H1 (cell line): Measurements from ENCODE around the gene IFTAP.

Source experiments
- ATF2 ChIP-seq: IDR thresholded peaks from 2 replicates; pipeline ENCODE4 v1.6.1; 2012; ENCODE audit warnings: low read length, inconsistent platforms
- CTCF ChIP-seq, 3 experiments: IDR thresholded peaks; 1 replicate in 2 of 3; 2 replicates in 1 of 3; pipeline versions ENCODE4 v1.5.1 to v1.6.1; 2011; ENCODE audit warnings: low read length in 3 of 3, mild to moderate bottlenecking in 3 of 3, inconsistent platforms in 2 of 3, low read depth in 1 of 3, moderate library complexity in 1 of 3; ENCODE audit not compliant: insufficient read depth in 1 of 3; ENCODE audit errors: control extremely low read depth in 1 of 3
- E2F6 ChIP-seq: IDR thresholded peaks from 2 replicates; pipeline ENCODE4 v1.6.1; 2012; ENCODE audit warnings: inconsistent platforms
- POLR2A ChIP-seq, 2 experiments: IDR thresholded peaks; 1 replicate in 1 of 2; 2 replicates in 1 of 2; pipeline ENCODE4 v1.6.1; 2011; ENCODE audit warnings: low read depth in 2 of 2, low read length in 2 of 2, mild to moderate bottlenecking in 2 of 2; ENCODE audit errors: control extremely low read depth in 1 of 2
- RAD21 ChIP-seq, 2 experiments: IDR thresholded peaks in 1 of 2; conservative IDR thresholded peaks in 1 of 2; 2 replicates each; pipeline ENCODE4 v1.6.1; 2011; ENCODE audit warnings: low read depth in 2 of 2, low read length in 2 of 2, improper control_type of control experiment in 1 of 2, inconsistent platforms in 1 of 2, mild to moderate bottlenecking in 1 of 2, moderate library complexity in 1 of 2

GRCh38 chr11:36620246-36620645, 25.9 kb downstream of the IFTAP start:
- no peak for TF ChIP-seq ATF2
- TF ChIP-seq POLR2A (IDR thresholded peaks at IDR 0.05; ENCODE audit: control extremely low read depth in 1 of 2, low read depth in 2 of 2, low read length in 2 of 2) = no peak
- TF ChIP-seq E2F6 = no peak
- TF ChIP-seq RAD21 (IDR thresholded peaks at IDR 0.05 in 1 of 2, conservative IDR thresholded peaks at IDR 0.05 in 1 of 2; ENCODE audit: low read depth in 2 of 2, low read length in 2 of 2) = no peak
- no peak for TF ChIP-seq CTCF (IDR thresholded peaks at IDR 0.05; ENCODE audit: control extremely low read depth in 1 of 3, insufficient read depth in 1 of 3, low read depth in 1 of 3, low read length in 3 of 3)
